Ovary (tissue), 10 donors: ENCODE measurements around the gene DDX6. TPM values are rescaled to one million over a fixed set of nuclear protein-coding genes. Genes with fewer than 3 reads are reported as not detected.

Experiments
- DNase-seq, 5 donors: peaks; one replicate each; pipeline ENCODE4 v3.0.0-alpha.2; 2019 to 2020
- H3K27ac ChIP-seq, 2 donors: fragments of 200-600 bp; one replicate each; pipeline versions ENCODE4 v1.5.1 to v1.8.0; 2019 to 2022
- H3K27me3 ChIP-seq: fragments of 200-600 bp; one replicate; pipeline ENCODE4 v1.8.0; 2022
- H3K36me3 ChIP-seq: fragments of 200-600 bp; sonication (generic); one replicate; pipeline ENCODE4 v1.5.1; 2019
- H3K4me1 ChIP-seq: one replicate; pipeline ENCODE4 v1.8.1; 2013; ENCODE audit warnings: mild to moderate bottlenecking, moderate library complexity; ENCODE audit not compliant: insufficient read depth
- H3K4me3 ChIP-seq: fragments of 200-600 bp; sonication (generic); one replicate; pipeline ENCODE4 v1.5.1; 2017
- H3K9me3 ChIP-seq, 2 donors: fragments of 200-600 bp in 1 of 2; sonication (generic) in 1 of 2; one replicate each; pipeline versions ENCODE4 v1.5.1 to v1.8.1; 2013 to 2019; ENCODE audit warnings: mild to moderate bottlenecking in 1 of 2, moderate library complexity in 1 of 2
- EP300 ChIP-seq: sonication (generic); formaldehyde crosslinking; IDR thresholded peaks from one replicate; pipeline ENCODE4 v1.6.1; 2017; ENCODE audit warnings: antibody characterized with exemption
- POLR2A ChIP-seq: fragments of 450-650 bp; IDR thresholded peaks from one replicate; pipeline ENCODE4 v1.6.1; 2017; ENCODE audit warnings: antibody characterized with exemption, mild to moderate bottlenecking, moderate library complexity
- WGBS, 3 donors: extraction: QIAGEN DNeasy Blood & Tissue Kit in 1 of 3; methylation state at CpG; one replicate each; pipeline versions ENCODE4 v1.1.5 to v1.1.7; 2013 to 2017; 5-methylcytosine and 5-hydroxymethylcytosine counted together
- intact Hi-C, 4 donors: fragments of 100-400 bp; cut with DNase I; formaldehyde crosslinking; loops; one replicate each; pipeline versions ENCODE4 v1.11.0 to v1.15.1; 2022 to 2023
- long read RNA-seq, 3 donors: library from polyadenylated mRNA in 2 of 3; unstranded in 2 of 3; transcript quantifications; one replicate each; pipeline ENCODE4 v2.0.0 and lab custom pipeline, GENCODE V29; 2021 to 2026
- polyA plus RNA-seq, 2 donors: library from polyadenylated mRNA; stranded (reverse); fragments of 200-250 nt in 1 of 2; fragments of 350-450 nt in 1 of 2; fragmentation: Illumina TruSeq in 1 of 2; extraction: RNeasy Lipid Tissue Mini Kit (QIAGEN cat#74804) in 1 of 2; gene quantifications; one replicate each; pipeline ENCODE4 v1.2.3, GENCODE V29; 2013 to 2014
- total RNA-seq, 7 donors: library from RNA; depleted of rRNA in 2 of 7; stranded (reverse); fragments of >200 nt in 2 of 7; fragmentation: NEBNext Ultra II Directional in 3 of 7; extraction: Animal tissue kit (Norgen Biotek cat#: 25700) in 3 of 7; gene quantifications; one replicate each; pipeline versions ENCODE4 v1.1.0 to v1.2.4, GENCODE V29; 2016 to 2023
- TF ChIP-seq, protein P1 (sequence below), 3 donors: fragments of 450-650 bp in 2 of 3; fragments of 200-600 bp in 1 of 3; IDR thresholded peaks; one replicate each; pipeline versions ENCODE4 v1.5.1 to v1.8.0; 2016 to 2022; ENCODE audit warnings: antibody characterized with exemption in 3 of 3, mild to moderate bottlenecking in 1 of 3
- donor health status: DM: no; HTN: no; CAD: no; lungs with moderate emphysema.
- donor health status: DM: no; HTN: no; CAD: no.
- donor health status: Bipolar disorder and iron deficiency.
- donor health status: DM: yes; HTN: yes; CAD: no.
- donor health status: DM: no; HTN: no; CAD: no.
- donor health status: DM: yes; HTN: yes; CAD: no.

The DDX6 gene, protein sequence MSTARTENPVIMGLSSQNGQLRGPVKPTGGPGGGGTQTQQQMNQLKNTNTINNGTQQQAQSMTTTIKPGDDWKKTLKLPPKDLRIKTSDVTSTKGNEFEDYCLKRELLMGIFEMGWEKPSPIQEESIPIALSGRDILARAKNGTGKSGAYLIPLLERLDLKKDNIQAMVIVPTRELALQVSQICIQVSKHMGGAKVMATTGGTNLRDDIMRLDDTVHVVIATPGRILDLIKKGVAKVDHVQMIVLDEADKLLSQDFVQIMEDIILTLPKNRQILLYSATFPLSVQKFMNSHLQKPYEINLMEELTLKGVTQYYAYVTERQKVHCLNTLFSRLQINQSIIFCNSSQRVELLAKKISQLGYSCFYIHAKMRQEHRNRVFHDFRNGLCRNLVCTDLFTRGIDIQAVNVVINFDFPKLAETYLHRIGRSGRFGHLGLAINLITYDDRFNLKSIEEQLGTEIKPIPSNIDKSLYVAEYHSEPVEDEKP
- 100 to 1,000 TPM in 5 of 7 donors, 10 to 100 TPM in 2; 81.6 to 212 (median 158) TPM for total RNA-seq
- 10 to 100 TPM; 33.9 to 80.6 TPM for polyA plus RNA-seq
- long read RNA-seq, donor 1, full-length matches to known transcripts, result 72 of 114 reads
- long read RNA-seq, donor 1, partial matches to known transcripts, result 16 of 114 reads
- long read RNA-seq, donor 1, other reads (novel, unspliced or antisense), result 26 of 114 reads
- long read RNA-seq, donor 2, full-length matches to known transcripts, result 13 of 13 reads
- long read RNA-seq, donor 2, partial matches to known transcripts, result 0 of 13 reads
- long read RNA-seq, donor 2, other reads (novel, unspliced or antisense), result 0 of 13 reads
- long read RNA-seq, donor 3, partial matches to known transcripts, result 1 of 28 reads
- long read RNA-seq, donor 3, other reads (novel, unspliced or antisense), result 27 of 28 reads

DNA sequence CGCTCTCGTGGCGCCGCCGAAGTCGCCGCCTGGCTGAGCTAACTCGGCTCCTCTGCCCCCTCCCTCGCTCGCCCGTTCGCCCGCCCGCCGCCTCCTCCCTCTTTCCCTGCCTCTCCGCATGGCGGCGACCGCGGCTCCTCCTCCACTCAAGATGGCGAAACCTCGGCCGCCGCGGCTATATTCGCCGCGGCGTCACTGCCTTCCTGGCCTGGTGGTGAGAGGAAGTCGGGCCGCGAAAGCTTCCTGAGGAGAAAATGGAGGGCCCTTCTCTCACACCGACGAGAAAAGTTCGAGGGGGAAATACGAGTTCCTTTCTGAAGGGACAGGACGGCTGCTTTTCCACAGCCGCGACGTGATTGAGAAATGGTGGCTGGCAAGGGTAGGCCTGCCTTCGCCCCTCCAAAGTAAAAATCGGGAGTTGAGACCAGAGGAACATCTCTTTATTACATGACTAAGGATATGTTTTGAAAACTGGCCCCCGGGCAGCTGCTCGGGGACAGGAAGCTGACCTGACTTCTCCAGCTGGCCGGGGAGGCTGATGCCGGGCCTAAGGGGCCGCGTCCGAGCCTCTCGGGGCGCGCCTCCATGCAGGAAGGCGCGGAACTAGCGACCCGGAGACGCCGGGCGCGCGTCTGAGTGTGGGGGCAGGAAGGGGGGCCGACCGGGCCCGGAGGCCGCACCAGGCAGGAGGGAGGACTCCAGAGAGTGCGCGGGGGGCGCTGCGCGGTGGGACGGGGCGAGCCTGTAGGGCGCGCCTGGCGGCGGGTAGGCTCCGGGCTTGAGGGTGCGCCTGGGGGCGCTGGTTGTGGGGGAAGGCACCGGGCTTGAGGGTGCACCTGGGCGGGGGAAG, at the start of gene DDX6:
TSS of gene DDX6 (minus strand) at position 54 of the 850 bp plus-strand sequence. CDS start 4,913 bp downstream, outside the sequence.
- Histone ChIP-seq H3K27me3 (no peaks in the 10 kb centered on the region), H3K4me3 (peak within 1 kb of the TSS; percentile 71), H3K9me3 (no peaks in the 10 kb centered on the region), H3K36me3 (no peaks in the 10 kb centered on the region), H3K4me1 (peaks cover 17% of the 10 kb centered on the region), H3K27ac (peak within 1 kb of the TSS; percentile 99)
- TF ChIP-seq POLR2A, result peak; percentile 86
- TF ChIP-seq, protein P1, sequence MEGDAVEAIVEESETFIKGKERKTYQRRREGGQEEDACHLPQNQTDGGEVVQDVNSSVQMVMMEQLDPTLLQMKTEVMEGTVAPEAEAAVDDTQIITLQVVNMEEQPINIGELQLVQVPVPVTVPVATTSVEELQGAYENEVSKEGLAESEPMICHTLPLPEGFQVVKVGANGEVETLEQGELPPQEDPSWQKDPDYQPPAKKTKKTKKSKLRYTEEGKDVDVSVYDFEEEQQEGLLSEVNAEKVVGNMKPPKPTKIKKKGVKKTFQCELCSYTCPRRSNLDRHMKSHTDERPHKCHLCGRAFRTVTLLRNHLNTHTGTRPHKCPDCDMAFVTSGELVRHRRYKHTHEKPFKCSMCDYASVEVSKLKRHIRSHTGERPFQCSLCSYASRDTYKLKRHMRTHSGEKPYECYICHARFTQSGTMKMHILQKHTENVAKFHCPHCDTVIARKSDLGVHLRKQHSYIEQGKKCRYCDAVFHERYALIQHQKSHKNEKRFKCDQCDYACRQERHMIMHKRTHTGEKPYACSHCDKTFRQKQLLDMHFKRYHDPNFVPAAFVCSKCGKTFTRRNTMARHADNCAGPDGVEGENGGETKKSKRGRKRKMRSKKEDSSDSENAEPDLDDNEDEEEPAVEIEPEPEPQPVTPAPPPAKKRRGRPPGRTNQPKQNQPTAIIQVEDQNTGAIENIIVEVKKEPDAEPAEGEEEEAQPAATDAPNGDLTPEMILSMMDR (IDR thresholded peaks at IDR 0.05), result peak; percentile 32 to 65 (median 63)
- TF ChIP-seq EP300, result no peak
- peak; percentile 89 to 94 (median 92) for DNase-seq
- intact Hi-C loops, result loop anchor here in 2 of 4 donors (2.0 kb wide), 2 partner anchors 133 to 137 kb away; partner anchors contain the start of gene BCL9L (in 1 of the 2)
- WGBS, 3 donors, result 0 to 1% (median 0%) methylated on average over 51 to 81 of the region's 81 CpGs

DNA sequence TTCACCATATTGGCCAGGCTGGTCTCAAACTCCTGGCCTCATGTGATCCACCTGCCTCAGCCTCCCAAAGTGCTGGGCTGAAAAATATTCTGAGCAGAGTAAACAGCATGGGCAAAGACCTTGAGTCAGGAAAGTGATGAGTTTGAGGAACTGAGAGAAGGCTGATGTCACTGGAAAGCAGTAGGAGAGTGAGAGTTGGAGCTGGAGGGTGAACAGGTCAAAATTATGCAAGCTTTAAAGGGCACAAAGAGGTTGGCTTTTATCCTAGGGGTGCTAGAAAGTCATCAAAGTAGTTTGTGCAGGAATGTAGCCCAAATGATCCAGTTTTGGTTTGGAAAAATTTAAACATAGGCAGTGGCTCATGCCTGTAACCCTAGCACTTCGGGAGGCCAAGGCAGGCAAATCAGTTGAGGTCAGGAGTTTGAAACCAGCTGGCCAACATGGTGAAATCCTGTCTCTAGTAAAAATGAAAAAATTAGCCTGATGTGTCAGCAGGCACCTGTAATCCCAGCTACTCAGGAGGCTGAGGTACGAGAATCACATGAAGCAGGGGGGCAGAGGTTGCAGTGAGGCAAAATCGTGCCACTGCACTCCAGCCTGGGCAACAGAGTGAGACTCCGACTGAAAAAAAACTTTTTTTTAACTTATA, 48.1 kb upstream of the DDX6 start:
- TF ChIP-seq, protein P1 (IDR thresholded peaks at IDR 0.05), result no peak
- TF ChIP-seq POLR2A, result no peak
- no peak for TF ChIP-seq EP300
- WGBS, 3 donors, result 68 to 80% (median 76%) methylated on average over 4 of the region's 4 CpGs
- Histone ChIP-seq H3K27ac (no peak overlapping the region), H3K27me3 (no peaks in the 10 kb centered on the region), H3K9me3 (no peaks in the 10 kb centered on the region), H3K4me1 (no peaks in the 10 kb centered on the region), H3K36me3 (no peaks in the 10 kb centered on the region), H3K4me3 (no peak overlapping the region)
- intact Hi-C loops, result no loop called here
- no peak for DNase-seq

DNA sequence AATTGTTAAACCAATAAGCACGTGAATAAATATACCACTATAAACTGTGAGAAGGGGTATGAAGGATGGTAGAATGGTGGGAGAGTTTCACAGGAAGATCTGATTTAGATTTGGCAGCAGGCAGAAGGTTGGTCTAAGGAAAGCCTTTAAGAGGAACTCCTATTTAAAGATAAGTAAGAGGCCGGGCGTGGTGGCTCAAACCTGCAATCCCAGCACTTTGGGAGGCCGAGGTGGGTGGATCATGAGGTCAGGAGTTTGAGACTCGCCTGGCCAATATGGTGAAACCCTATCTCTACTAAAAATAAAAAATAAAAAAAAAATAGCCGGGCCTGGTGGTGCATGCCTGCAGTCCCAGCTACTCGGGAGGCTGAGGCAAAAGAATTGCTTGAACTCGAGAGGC, 46.9 kb upstream of the DDX6 start:
- WGBS, 3 donors, result 87 to 90% (median 87%) methylated on average over 8 of the region's 8 CpGs
- Histone ChIP-seq H3K4me3 (no peak overlapping the region), H3K4me1 (no peaks in the 10 kb centered on the region), H3K27ac (no peak overlapping the region), H3K27me3 (no peaks in the 10 kb centered on the region), H3K9me3 (no peaks in the 10 kb centered on the region), H3K36me3 (no peaks in the 10 kb centered on the region)
- intact Hi-C loops, result no loop called here
- DNase-seq, result no peak
- TF ChIP-seq EP300, result no peak
- no peak for TF ChIP-seq POLR2A
- TF ChIP-seq, protein P1 (IDR thresholded peaks at IDR 0.05), result no peak
